GM18505 (cell line): ENCODE data around the gene NPFFR2.
"Not testable (repeated sequence)": the region's sequence is repeated elsewhere in the genome, so short reads cannot be mapped to it uniquely, and the experiment has no call there.

Experiments used
- ATAC-seq: cut with Tn5 transposase; IDR thresholded peaks from one replicate; pipeline ENCODE4 v1.9.1; 2021; ENCODE audit not compliant: unreplicated experiment
- POLR2A ChIP-seq: IDR thresholded peaks from 4 replicates; pipeline ENCODE4 v1.6.1; 2011; ENCODE audit warnings: borderline replicate concordance; ENCODE audit not compliant: insufficient read depth, insufficient read length; ENCODE audit errors: extremely low read depth

Gene NPFFR2

GRCh38 chr4:72031868-72032608, at the start of gene NPFFR2:
TSS of gene NPFFR2 (plus strand) at chr4:72032000. CDS start at chr4:72128592, 96,592 bp downstream.
- no peak for ATAC-seq

DNA sequence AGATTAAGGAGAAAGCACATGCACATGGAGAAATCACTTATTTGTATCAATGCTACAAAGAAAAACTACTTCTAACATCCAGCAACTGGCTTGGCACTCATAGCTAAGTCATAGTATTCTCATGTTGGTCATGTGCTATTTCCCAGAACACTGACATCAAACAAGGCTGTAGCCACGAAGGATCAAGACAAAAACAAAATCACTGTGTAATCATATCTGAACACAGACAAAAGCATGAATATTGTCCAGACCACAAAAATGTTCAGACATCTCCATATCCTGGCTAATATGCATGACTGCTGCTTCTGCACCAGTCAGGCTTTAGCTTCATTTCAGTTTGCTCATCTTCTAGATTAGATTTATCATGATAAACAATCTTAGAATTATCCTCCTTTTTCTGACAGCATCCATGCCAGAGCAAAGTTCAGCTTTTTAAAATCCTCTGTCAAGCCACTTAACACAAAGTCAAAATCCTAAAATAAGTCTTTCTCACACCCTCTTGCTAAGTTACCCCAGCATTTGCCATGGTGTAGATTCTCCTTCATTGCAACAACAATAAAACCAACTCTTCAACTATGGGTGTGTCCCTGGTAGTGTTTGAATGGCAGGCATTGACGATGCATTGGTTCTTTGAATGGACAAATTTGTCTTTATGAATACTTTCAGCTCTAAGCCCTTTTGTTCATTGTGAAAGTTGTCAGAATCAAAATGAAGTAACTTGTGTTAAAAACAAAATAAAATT, 39.1 kb upstream of the NPFFR2 start:
- ATAC-seq: no peak
- no peak for TF ChIP-seq POLR2A

More at GRCh38 chr4:72031868-72032608, at the start of gene NPFFR2:
- no peak for TF ChIP-seq POLR2A

DNA sequence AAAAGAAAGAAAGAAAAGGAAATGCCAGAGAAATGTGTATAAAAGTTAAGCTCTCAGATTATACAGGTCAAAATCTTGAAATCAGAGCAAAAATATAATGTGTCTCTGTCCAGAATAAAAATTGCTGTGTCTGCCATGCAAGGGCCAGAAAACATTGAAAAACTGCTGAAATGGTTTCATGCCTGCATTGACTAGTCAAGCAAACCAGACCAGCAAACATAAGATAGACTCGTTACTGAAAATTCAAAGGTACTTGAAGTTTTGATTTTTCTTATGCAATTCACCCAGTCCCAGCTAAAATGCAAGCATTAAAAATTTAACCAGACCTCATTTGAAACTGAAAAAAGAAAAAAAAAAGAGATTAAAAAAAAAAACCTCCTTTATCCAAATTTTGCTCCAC, 37.2 kb upstream of the NPFFR2 start:
- no peak for ATAC-seq
- TF ChIP-seq POLR2A: no peak

GRCh38 chr4:71995297-71995696, 36.5 kb upstream of the NPFFR2 start:
- ATAC-seq: no peak
- no peak for TF ChIP-seq POLR2A

GRCh38 chr4:72006586-72006985, 25.2 kb upstream of the NPFFR2 start:
- ATAC-seq: no peak

GRCh38 chr4:72011906-72012305, 19.9 kb upstream of the NPFFR2 start:
- no peak for TF ChIP-seq POLR2A
- no peak for ATAC-seq

More at GRCh38 chr4:72006586-72006985, 25.2 kb upstream of the NPFFR2 start:
- TF ChIP-seq POLR2A: no peak

GRCh38 chr4:72016011-72016410, 15.8 kb upstream of the NPFFR2 start:
- no peak for ATAC-seq
- TF ChIP-seq POLR2A: no peak

DNA sequence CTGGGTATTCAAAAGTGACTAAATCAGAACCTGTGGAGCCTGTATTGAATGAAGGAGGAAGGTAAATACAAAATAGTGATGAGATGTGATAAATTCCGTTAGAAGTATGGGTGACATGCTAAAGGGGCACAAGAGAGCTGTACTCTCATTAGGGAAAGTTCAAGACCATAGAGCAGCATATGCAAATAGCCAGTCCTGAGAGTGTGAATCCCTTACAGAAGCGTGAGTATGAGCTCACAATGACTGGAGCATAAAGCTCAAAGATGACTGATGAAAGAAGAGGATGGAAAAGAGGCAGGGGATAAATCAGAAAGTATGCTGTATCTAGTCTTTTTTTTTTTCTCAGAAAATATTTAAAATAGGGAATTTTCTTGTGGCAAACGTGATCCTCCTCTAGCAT, 12.1 kb upstream of the NPFFR2 start:
- TF ChIP-seq POLR2A: no peak
- no peak for ATAC-seq

DNA sequence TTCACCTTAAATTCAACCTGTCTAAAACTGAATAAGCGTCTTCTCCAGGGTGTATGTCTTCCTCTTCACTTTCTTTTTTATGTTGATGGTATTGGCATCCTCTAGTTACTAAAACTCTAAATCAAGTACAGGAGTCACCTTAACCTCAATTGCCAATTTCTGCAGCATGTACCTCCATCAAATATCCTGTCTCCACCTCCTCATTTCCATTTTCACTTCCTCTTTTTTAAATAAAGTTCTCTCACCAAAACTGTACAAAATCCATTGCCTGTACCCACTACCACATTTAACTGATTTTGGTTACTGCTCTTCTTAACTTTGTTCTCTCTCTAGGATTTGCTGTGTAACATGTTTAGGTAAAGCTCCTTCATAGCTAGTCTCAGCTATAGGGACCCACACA, 9.2 kb upstream of the NPFFR2 start:
- no peak for ATAC-seq
- no peak for TF ChIP-seq POLR2A

DNA sequence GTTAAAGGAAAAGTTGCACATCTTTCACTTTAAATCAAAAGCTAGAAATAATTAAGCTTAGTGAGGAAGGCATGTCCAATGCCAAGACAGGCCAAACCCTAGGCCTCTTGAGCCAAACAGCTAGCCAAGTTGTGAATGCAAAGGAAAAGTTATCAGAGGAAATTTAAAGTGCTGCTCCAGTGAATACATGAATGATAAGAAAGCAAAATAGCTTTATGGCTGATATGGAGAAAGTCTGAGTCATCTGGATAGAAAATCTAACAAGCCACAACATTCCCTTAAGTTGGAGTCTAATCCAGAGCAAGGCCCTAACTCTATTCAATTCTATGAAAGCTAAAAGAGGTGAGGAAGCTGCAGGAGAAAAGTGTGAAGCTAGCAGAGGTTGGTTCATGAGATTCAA, 23.8 kb downstream of the NPFFR2 start:
- no peak for ATAC-seq
- TF ChIP-seq POLR2A: no peak

DNA sequence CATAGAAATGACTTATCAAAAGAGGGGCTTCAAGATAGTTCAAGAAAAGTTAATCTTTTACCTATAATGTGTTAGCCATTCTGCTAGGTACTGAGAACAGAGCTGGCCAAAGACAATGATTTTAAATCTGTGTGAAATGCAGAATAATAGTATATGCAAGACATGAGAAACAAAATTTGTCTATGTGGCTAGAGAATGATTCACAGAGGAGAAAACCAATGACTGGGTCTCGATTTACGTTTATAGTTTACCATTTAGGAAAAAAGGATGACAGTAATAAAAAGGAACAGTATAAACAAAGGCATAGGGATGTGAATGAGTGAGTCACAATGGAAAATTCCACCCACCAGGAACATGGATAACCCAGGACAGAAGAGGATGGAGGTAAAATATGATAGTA, 31.9 kb downstream of the NPFFR2 start:
- TF ChIP-seq POLR2A: no peak
- ATAC-seq: no peak

DNA sequence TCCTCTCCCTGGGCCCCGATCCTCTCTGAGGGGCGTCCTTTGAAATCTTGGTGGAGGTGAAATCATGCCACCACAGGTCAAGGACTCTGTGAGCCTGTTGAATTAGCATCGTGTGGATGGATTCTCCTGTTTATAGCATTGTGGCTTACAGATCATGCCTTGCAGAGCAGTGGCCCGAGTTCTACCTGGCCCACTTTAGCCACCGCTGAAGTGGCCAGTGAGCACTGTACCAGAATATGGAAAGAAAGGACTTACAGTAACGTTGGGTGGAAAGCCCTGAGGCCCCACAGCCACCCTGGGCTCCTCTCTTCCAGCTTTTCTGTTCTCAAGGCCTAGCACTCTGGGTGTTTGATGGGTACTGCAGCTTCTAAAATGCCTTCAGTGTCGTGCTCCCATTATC, 35.3 kb downstream of the NPFFR2 start:
- no peak for ATAC-seq
- no peak for TF ChIP-seq POLR2A

DNA sequence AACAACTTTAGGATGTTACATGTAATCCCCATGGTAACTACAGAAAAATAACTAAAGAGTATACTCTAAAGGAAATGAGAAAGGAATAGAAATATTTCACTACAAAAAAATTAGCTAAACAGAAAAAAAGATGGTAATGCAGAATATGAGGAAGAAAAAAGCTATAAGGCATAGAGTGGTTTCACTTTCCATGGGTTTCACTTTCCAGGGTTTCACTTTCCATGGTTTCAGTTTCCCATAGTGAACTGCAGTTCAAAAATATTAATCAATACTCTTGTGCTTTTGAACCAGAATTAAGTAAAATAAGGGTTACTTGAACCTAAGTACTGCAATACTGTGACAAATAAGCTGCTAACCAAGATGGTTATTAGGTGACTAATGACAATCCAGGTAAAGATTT, 42.0 kb downstream of the NPFFR2 start:
- no peak for ATAC-seq
- TF ChIP-seq POLR2A: no peak

GRCh38 chr4:72076562-72076961, 44.8 kb downstream of the NPFFR2 start:
- no peak for TF ChIP-seq POLR2A
- ATAC-seq: no peak

DNA sequence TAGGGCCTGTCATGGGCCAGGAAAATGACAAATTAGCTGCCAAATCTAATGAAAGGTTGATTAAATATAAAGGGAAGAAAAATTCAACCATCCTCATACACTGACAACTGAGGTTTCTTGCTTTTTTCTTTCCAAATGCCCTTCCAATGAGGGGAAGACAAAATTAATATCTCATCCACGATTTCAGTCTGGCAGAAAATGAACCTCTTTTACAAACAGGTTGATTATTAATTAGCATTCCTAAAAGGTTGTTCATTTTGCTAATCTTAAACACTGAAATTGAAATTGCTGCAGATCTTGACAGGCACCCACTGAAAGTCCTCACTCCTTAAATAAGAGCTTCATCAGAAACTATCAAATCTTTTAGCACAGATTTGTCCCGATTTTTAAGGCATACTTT, 45.5 kb downstream of the NPFFR2 start:
- TF ChIP-seq POLR2A: no peak
- ATAC-seq: no peak

- ATAC-seq: peak; percentile 82
- no peak for TF ChIP-seq POLR2A
Measured at GRCh38 chr4:72084587-72085011, 52.8 kb downstream of the NPFFR2 start.

DNA sequence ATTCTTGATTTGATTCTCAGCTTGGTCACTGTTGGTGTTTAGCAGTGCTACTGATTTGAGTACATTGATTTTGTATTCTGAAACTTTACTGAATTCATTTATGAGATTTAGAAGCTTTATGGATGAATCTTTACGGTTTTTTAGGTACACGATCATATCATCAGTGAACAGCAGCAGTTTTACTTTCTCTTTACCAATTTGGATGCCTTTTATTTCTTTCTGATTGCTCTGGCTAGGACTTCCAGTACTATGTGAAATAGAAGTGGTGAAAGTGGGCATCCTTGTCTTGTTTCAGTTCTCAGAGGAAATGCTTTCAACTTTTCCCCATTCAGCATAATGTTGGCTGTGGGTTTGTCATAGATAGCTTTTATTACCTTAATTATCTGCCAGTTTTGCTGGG, 58.8 kb downstream of the NPFFR2 start:
- ATAC-seq: not testable (repeated sequence)
